Mononuclear cell (primary cell): ENCODE results near the gene AFG1L. TPM values are rescaled to one million over a fixed set of nuclear protein-coding genes. Genes with fewer than 3 reads are reported as not detected.
"Not testable (repeated sequence)": the region's sequence is repeated elsewhere in the genome, so short reads cannot be mapped to it uniquely, and the experiment has no call there.

Experiments used
- H3K27me3 ChIP-seq: 2 replicates; pipeline ENCODE4 v1.6.0; 2011; ENCODE audit warnings: low read length, control low read depth; ENCODE audit not compliant: insufficient read depth
- H3K4me1 ChIP-seq: 2 replicates; pipeline ENCODE4 v1.5.1; 2011; ENCODE audit warnings: mild to moderate bottlenecking, low read length, control low read depth; ENCODE audit not compliant: insufficient read depth
- H3K4me3 ChIP-seq: 2 replicates; pipeline ENCODE4 v1.5.1; 2011; ENCODE audit warnings: mild to moderate bottlenecking, low read length, moderate library complexity
- H3K9me3 ChIP-seq: 2 replicates; pipeline ENCODE4 v1.5.1; 2011; ENCODE audit warnings: low read depth, mild to moderate bottlenecking, control low read depth, low read length
- total RNA-seq: library from RNA; depleted of rRNA; stranded (reverse); fragments of >200 nt; gene quantifications from one replicate; pipeline ENCODE4 v1.2.3, GENCODE V29; 2012

Gene AFG1L
- total RNA-seq, 1 donor = 3.0 TPM

DNA sequence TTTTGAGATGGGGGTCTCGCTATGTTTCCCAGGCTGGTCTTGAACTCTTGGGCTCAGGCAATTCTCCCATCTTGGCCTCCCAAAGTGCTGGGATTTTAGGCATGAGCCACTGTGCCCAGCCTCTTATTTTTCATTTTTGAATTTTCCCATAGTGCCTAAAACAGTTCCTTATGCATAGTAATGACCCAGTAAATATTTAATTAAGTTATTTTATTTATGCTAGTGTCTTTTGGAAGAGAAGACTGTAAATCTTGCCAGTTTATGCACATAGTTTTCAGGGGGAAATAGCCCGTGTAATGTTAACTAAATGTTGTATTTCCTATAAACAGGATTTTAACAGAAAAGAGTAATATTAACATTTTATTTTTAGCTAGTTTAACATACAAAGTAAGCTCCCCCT is 60.3 kb downstream of the AFG1L start:
- Histone ChIP-seq H3K9me3 (no peaks in the 10 kb centered on the region), H3K4me1 (no peaks in the 10 kb centered on the region), H3K4me3 (no peak overlapping the region), H3K27me3 (no peaks in the 10 kb centered on the region)

DNA sequence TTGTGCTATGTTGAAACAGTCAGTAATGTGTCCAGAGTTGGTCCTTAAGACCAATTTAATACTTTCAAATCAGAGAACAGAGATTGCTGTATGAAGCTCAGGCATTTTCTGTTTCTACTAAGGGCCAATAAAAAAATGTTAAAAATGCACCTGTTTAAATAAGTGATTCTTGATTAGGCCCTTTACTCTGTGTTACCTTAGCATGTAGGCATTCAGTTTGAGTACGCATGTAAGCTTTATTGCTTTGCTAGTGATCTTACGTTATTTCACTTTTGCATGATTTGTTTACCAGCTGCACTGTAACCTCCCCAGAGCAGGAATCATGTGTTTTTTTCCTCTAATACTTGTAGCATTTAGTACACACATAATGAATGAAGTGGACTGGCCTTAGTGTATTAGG is 61.0 kb downstream of the AFG1L start:
- Histone ChIP-seq H3K27me3 (no peaks in the 10 kb centered on the region), H3K4me1 (peaks cover 4% of the 10 kb centered on the region), H3K4me3 (no peak overlapping the region), H3K9me3 (no peaks in the 10 kb centered on the region)

- peaks cover 11% of the 10 kb centered on the region for H3K4me1 ChIP-seq
- H3K4me3 ChIP-seq = no peak overlapping the region
- H3K9me3 ChIP-seq = no peaks in the 10 kb centered on the region
- no peaks in the 10 kb centered on the region for H3K27me3 ChIP-seq
Measured at GRCh38 chr6:108359901-108360882, 65.3 kb downstream of the AFG1L start.

- Histone ChIP-seq H3K4me3 (no peak overlapping the region), H3K9me3 (no peaks in the 10 kb centered on the region), H3K4me1 (peaks cover 11% of the 10 kb centered on the region), H3K27me3 (no peaks in the 10 kb centered on the region)
Measured at GRCh38 chr6:108360919-108361311, 66.1 kb downstream of the AFG1L start.

GRCh38 chr6:108361312-108361932 is 66.6 kb downstream of the AFG1L start:
- H3K4me3 ChIP-seq = no peak overlapping the region
- H3K9me3 ChIP-seq = no peaks in the 10 kb centered on the region
- no peaks in the 10 kb centered on the region for H3K27me3 ChIP-seq
- H3K4me1 ChIP-seq = peaks cover 11% of the 10 kb centered on the region

- Histone ChIP-seq H3K4me1 (peaks cover 11% of the 10 kb centered on the region), H3K9me3 (no peaks in the 10 kb centered on the region), H3K27me3 (no peaks in the 10 kb centered on the region), H3K4me3 (no peak overlapping the region)
Measured at GRCh38 chr6:108362455-108362854, 67.6 kb downstream of the AFG1L start.

GRCh38 chr6:108363113-108363512 is 68.3 kb downstream of the AFG1L start:
- no peak overlapping the region for H3K4me3 ChIP-seq
- no peaks in the 10 kb centered on the region for H3K9me3 ChIP-seq
- peaks cover 11% of the 10 kb centered on the region for H3K4me1 ChIP-seq
- no peaks in the 10 kb centered on the region for H3K27me3 ChIP-seq

DNA sequence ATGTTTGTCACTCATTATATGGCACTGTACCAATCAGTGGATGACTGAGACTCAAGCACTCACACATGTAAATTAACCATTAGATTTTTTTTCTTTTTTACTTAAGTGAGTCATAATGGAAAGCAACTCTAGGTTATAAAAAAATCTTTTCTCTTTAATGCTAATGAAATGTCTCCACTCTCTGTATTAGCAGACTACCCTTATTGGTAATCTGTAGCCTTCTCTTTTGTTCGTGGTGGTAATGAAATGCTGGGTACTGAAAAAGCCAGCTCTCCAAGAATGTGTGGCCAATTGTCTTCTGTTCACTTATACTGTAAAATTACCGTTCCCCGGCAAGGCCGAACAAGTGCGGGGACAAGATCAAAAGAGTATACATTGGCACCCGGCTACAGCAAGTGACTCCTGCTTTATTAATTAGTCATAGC is 69.0 kb downstream of the AFG1L start:
- no peak overlapping the region for H3K4me3 ChIP-seq
- no peaks in the 10 kb centered on the region for H3K27me3 ChIP-seq
- H3K4me1 ChIP-seq = peaks cover 15% of the 10 kb centered on the region
- H3K9me3 ChIP-seq = no peaks in the 10 kb centered on the region

GRCh38 chr6:108364470-108364869 is 69.6 kb downstream of the AFG1L start:
- Histone ChIP-seq H3K4me3 (no peak overlapping the region), H3K9me3 (no peaks in the 10 kb centered on the region), H3K27me3 (no peaks in the 10 kb centered on the region), H3K4me1 (peaks cover 15% of the 10 kb centered on the region)

GRCh38 chr6:108365478-108365877 is 70.6 kb downstream of the AFG1L start:
- Histone ChIP-seq H3K4me3 (no peak overlapping the region), H3K9me3 (no peaks in the 10 kb centered on the region), H3K4me1 (peaks cover 15% of the 10 kb centered on the region), H3K27me3 (no peaks in the 10 kb centered on the region)

DNA sequence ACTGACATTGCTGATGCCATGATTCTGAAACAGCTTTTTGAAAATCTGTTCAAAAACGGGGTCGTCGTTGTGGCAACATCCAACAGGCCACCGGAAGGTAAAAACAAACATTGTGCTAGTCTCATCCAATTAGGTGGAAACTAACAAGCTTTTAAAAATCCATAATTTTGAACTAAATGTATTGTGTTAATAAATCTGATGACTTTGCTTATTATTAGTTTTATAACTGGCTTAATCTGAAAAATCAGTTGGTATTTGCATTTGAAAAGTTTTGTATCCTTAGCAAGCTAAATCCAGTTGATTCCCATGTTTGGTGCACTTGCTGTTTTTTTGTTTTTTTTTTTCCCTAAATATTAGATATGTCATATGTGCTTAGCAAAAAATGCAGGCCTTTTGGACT is 71.4 kb downstream of the AFG1L start:
- Histone ChIP-seq H3K4me3 (no peak overlapping the region), H3K4me1 (peaks cover 8% of the 10 kb centered on the region)

DNA sequence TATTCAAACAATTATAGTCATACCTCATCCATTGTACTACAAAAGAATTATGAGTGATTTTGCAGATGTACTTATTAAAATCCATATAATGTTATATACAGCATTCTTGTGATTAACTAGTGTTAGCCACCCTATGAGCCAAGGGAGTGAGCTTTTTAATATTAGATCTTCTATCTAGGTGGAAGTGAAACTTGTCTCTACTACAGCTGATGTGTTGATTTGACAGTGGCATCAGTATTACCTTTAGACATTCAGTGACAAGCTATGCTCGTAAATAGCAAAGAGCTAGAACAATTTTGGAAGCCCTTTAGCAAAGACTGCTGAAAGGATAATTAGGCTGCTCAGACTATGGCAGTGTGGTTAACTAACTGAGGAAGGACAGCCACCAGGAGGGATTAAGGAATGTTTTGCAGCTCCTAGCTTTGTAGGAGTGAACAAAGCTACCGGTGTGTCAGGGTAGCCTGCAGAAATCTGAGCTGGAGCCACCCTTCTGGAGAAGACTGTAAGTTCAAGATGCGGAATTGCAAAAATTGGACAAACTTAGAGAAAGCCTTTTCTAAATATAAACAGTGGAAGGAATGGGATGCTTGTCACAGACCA is 73.7 kb downstream of the AFG1L start:
- peaks cover 4% of the 10 kb centered on the region for H3K4me1 ChIP-seq
- no peaks in the 10 kb centered on the region for H3K9me3 ChIP-seq
- no peak overlapping the region for H3K4me3 ChIP-seq
- H3K27me3 ChIP-seq = no peaks in the 10 kb centered on the region

More for the DNA sequence above, 71.4 kb downstream of the AFG1L start:
- no peaks in the 10 kb centered on the region for H3K9me3 ChIP-seq
- H3K27me3 ChIP-seq = no peaks in the 10 kb centered on the region

GRCh38 chr6:108380876-108381275 is 86.0 kb downstream of the AFG1L start:
- no peaks in the 10 kb centered on the region for H3K27me3 ChIP-seq
- H3K4me1 ChIP-seq = no peaks in the 10 kb centered on the region
- no peaks in the 10 kb centered on the region for H3K9me3 ChIP-seq
- no peak overlapping the region for H3K4me3 ChIP-seq

- Histone ChIP-seq H3K27me3 (no peaks in the 10 kb centered on the region), H3K4me3 (no peak overlapping the region), H3K9me3 (no peaks in the 10 kb centered on the region), H3K4me1 (no peaks in the 10 kb centered on the region)
Measured at GRCh38 chr6:108383981-108384380, 89.1 kb downstream of the AFG1L start.

GRCh38 chr6:108389190-108389589 is 94.3 kb downstream of the AFG1L start:
- H3K9me3 ChIP-seq, H3K4me1 ChIP-seq, H3K4me3 ChIP-seq, H3K27me3 ChIP-seq: not testable (repeated sequence)
